H9 (cell line): ENCODE data around the gene GBA2. TPM values are rescaled to one million over a fixed set of nuclear protein-coding genes. Genes with fewer than 3 reads are reported as not detected.

Source experiments
- DNase-seq: peaks from one replicate; pipeline ENCODE4 v3.0.0-alpha.2; 2017
- H2AFZ ChIP-seq: one replicate; pipeline ENCODE4 v1.6.1; 2013; ENCODE audit warnings: mild to moderate bottlenecking, low read length, control low read depth, moderate library complexity
- H2AK5ac ChIP-seq: 2 replicates; pipeline ENCODE4 v1.6.1; 2013; ENCODE audit warnings: low read length, control low read depth, mixed read lengths; ENCODE audit not compliant: insufficient read length
- H2BK120ac ChIP-seq: one replicate; pipeline ENCODE4 v1.6.1; 2013; ENCODE audit warnings: low read depth, mild to moderate bottlenecking, low read length, control low read depth, inconsistent platforms; ENCODE audit not compliant: poor library complexity, severe bottlenecking
- H2BK12ac ChIP-seq: 2 replicates; pipeline ENCODE4 v1.6.1; 2013; ENCODE audit warnings: low read length, control low read depth, mixed read lengths, low read depth; ENCODE audit not compliant: insufficient read length
- H2BK15ac ChIP-seq: 2 replicates; pipeline ENCODE4 v1.6.1; 2013; ENCODE audit warnings: low read depth, low read length, control low read depth
- H2BK20ac ChIP-seq: one replicate; pipeline ENCODE4 v1.6.1; 2013; ENCODE audit warnings: low read depth, mild to moderate bottlenecking, low read length, control low read depth, inconsistent platforms; ENCODE audit not compliant: poor library complexity, severe bottlenecking
- H2BK5ac ChIP-seq: 2 replicates; pipeline ENCODE4 v1.6.1; 2013; ENCODE audit warnings: low read length, control low read depth, mixed read lengths; ENCODE audit not compliant: insufficient read length
- H3K14ac ChIP-seq: 2 replicates; pipeline ENCODE4 v1.6.1; 2013; ENCODE audit warnings: low read length, control low read depth; ENCODE audit not compliant: insufficient read depth
- H3K18ac ChIP-seq: 2 replicates; pipeline ENCODE4 v1.6.1; 2013; ENCODE audit warnings: low read depth, mild to moderate bottlenecking, mixed read lengths, low read length, control low read depth; ENCODE audit not compliant: insufficient read length
- H3K23ac ChIP-seq: 2 replicates; pipeline ENCODE4 v1.6.1; 2013; ENCODE audit warnings: low read length, control low read depth, mixed read lengths, low read depth; ENCODE audit not compliant: insufficient read length
- H3K23me2 ChIP-seq: 2 replicates; pipeline ENCODE4 v1.6.1; 2013; ENCODE audit warnings: low read depth, mild to moderate bottlenecking, mixed read lengths, low read length, control low read depth; ENCODE audit not compliant: insufficient read length, poor library complexity, severe bottlenecking
- H3K27ac ChIP-seq: 2 replicates; pipeline ENCODE4 v1.5.1; 2013; ENCODE audit warnings: low read length, control low read depth, mixed read lengths, low read depth; ENCODE audit not compliant: insufficient read length
- H3K27me3 ChIP-seq: 2 replicates; pipeline ENCODE4 v1.6.1; 2013; ENCODE audit warnings: low read length, control low read depth, inconsistent platforms; ENCODE audit not compliant: insufficient read depth
- H3K4ac ChIP-seq: 2 replicates; pipeline ENCODE4 v1.6.1; 2013; ENCODE audit warnings: low read depth, mild to moderate bottlenecking, control low read depth, inconsistent platforms, low read length, moderate library complexity
- H3K4me1 ChIP-seq: 2 replicates; pipeline ENCODE4 v1.6.1; 2013; ENCODE audit warnings: low read length, control low read depth, inconsistent platforms; ENCODE audit not compliant: insufficient read depth
- H3K4me2 ChIP-seq: 2 replicates; pipeline ENCODE4 v1.6.1; 2013; ENCODE audit warnings: low read length, control low read depth, mixed read lengths; ENCODE audit not compliant: insufficient read length, insufficient read depth
- H3K56ac ChIP-seq: 2 replicates; pipeline ENCODE4 v1.6.1; 2013; ENCODE audit warnings: low read depth, mild to moderate bottlenecking, mixed read lengths, low read length, control low read depth; ENCODE audit not compliant: insufficient read length
- H3K79me1 ChIP-seq: 2 replicates; pipeline ENCODE4 v1.6.1; 2013; ENCODE audit warnings: low read depth, mild to moderate bottlenecking, moderate library complexity, low read length, control low read depth, inconsistent platforms; ENCODE audit not compliant: insufficient read depth, poor library complexity, severe bottlenecking
- H3K79me2 ChIP-seq: 2 replicates; pipeline ENCODE4 v1.6.1; 2013; ENCODE audit warnings: low read length, control low read depth, inconsistent platforms; ENCODE audit not compliant: insufficient read depth
- H3K9ac ChIP-seq: 2 replicates; pipeline ENCODE4 v1.6.1; 2013; ENCODE audit warnings: low read length, control low read depth, mixed read lengths; ENCODE audit not compliant: insufficient read length; ENCODE audit errors: extremely low read depth
- H3K9me3 ChIP-seq: one replicate; pipeline ENCODE4 v1.6.1; 2013; ENCODE audit warnings: low read depth, low read length, inconsistent platforms; ENCODE audit not compliant: control insufficient read depth
- H3T11ph ChIP-seq: one replicate; pipeline ENCODE4 v1.6.1; 2013; ENCODE audit warnings: mild to moderate bottlenecking, low read length, control low read depth, inconsistent platforms
- H4K20me1 ChIP-seq: one replicate; pipeline ENCODE4 v1.6.1; 2013; ENCODE audit not compliant: control insufficient read depth, insufficient read length, insufficient read depth
- H4K5ac ChIP-seq: 2 replicates; pipeline ENCODE4 v1.6.1; 2013; ENCODE audit warnings: low read depth, mild to moderate bottlenecking, mixed read lengths, low read length, control low read depth; ENCODE audit not compliant: insufficient read length
- H4K8ac ChIP-seq: replicated peaks from 2 replicates; pipeline ENCODE4 v1.6.1; 2013; ENCODE audit warnings: low read length, control low read depth, mixed read lengths, low read depth; ENCODE audit not compliant: insufficient read length
- H4K91ac ChIP-seq: 2 replicates; pipeline ENCODE4 v1.6.1; 2013; ENCODE audit warnings: low read depth, mild to moderate bottlenecking, moderate library complexity, mixed read lengths, low read length, control low read depth; ENCODE audit not compliant: insufficient read length
- H3K27ac Mint-ChIP-seq, 3 experiments: 2 replicates in 2 of 3; 3 replicates in 1 of 3; pipeline ENCODE4 v1.8.0; 2020 to 2021; ENCODE audit warnings: mixed read lengths in 3 of 3, mild to moderate bottlenecking in 1 of 3, moderate library complexity in 1 of 3
- H3K27me3 Mint-ChIP-seq: 2 replicates; pipeline ENCODE4 v1.8.0; 2021; ENCODE audit warnings: low read depth, mild to moderate bottlenecking, moderate library complexity, mixed read lengths
- H3K36me3 Mint-ChIP-seq, 3 experiments: 2 replicates in 2 of 3; 3 replicates in 1 of 3; pipeline ENCODE4 v1.8.0; 2020 to 2021; ENCODE audit warnings: low read depth in 3 of 3, mixed read lengths in 3 of 3; ENCODE audit not compliant: insufficient read depth in 1 of 3
- H3K4me1 Mint-ChIP-seq, 2 experiments: 2 replicates each; pipeline ENCODE4 v1.8.0; 2020; ENCODE audit warnings: mixed read lengths in 2 of 2
- H3K4me3 Mint-ChIP-seq, 2 experiments: 2 replicates in 1 of 2; 3 replicates in 1 of 2; pipeline ENCODE4 v1.8.0; 2020 to 2021; ENCODE audit warnings: mild to moderate bottlenecking in 2 of 2, mixed read lengths in 2 of 2, moderate library complexity in 1 of 2
- H3K9me3 Mint-ChIP-seq, 2 experiments: 2 replicates in 1 of 2; 3 replicates in 1 of 2; pipeline ENCODE4 v1.8.0; 2020; ENCODE audit warnings: mild to moderate bottlenecking in 2 of 2, mixed read lengths in 2 of 2, moderate library complexity in 1 of 2
- WGBS: extraction: QIAGEN DNeasy Blood & Tissue Kit; methylation state at CpG from one replicate; pipeline ENCODE4 v1.1.7; 2013; ENCODE audit warnings: missing lambda C conversion rate, low lambda C conversion rate, mixed read lengths; ENCODE audit not compliant: insufficient read length; ENCODE audit errors: extremely low coverage; 5-methylcytosine and 5-hydroxymethylcytosine counted together
- total RNA-seq: library from RNA; stranded (reverse); gene quantifications from 2 replicates; pipeline ENCODE4 v1.2.1, GENCODE V29; 2021
- TF ChIP-seq, protein P1 (sequence below): fragments of 200-600 bp; sonication (generic); conservative IDR thresholded peaks from 3 replicates; pipeline ENCODE4 v1.8.0; 2021; ENCODE audit warnings: antibody characterized with exemption, mild to moderate bottlenecking

The GBA2 gene
- total RNA-seq, 1 experiment from 2014 or later = 103 TPM

DNA sequence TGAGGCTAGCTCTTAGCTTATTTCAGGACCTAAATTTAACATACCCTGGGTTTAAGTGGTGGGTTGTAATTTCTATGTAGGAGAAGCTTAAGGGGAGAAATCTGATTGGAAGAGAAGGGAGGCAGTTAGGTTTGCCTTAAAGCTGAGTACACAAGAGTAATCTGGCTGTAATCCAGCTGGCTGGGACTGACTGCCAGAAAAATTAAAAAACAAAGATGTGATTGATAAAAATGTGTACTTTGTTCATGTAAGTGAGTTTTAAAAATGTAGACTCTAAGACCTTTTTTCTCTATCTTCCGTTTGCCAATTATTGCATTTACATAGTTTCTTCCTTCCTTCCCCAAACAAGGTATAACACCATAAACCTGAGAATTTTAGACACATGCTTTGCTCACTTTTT lies 22.5 kb upstream of the GBA2 start:
- H3K56ac ChIP-seq = no peak overlapping the region
- H2BK5ac ChIP-seq = no peak overlapping the region
- H4K5ac ChIP-seq = no peak overlapping the region
- H2AK5ac ChIP-seq = no peak overlapping the region
- no peaks in the 10 kb centered on the region for H3K9me3 ChIP-seq
- TF ChIP-seq, protein P1, sequence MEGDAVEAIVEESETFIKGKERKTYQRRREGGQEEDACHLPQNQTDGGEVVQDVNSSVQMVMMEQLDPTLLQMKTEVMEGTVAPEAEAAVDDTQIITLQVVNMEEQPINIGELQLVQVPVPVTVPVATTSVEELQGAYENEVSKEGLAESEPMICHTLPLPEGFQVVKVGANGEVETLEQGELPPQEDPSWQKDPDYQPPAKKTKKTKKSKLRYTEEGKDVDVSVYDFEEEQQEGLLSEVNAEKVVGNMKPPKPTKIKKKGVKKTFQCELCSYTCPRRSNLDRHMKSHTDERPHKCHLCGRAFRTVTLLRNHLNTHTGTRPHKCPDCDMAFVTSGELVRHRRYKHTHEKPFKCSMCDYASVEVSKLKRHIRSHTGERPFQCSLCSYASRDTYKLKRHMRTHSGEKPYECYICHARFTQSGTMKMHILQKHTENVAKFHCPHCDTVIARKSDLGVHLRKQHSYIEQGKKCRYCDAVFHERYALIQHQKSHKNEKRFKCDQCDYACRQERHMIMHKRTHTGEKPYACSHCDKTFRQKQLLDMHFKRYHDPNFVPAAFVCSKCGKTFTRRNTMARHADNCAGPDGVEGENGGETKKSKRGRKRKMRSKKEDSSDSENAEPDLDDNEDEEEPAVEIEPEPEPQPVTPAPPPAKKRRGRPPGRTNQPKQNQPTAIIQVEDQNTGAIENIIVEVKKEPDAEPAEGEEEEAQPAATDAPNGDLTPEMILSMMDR = no peak
- no peak overlapping the region for H3K23ac ChIP-seq
- H3K14ac ChIP-seq = no peak overlapping the region
- no peak overlapping the region for H2BK12ac ChIP-seq
- Mint-ChIP-seq H3K4me3 (no peak overlapping the region), H3K9me3 (no peaks in the 10 kb centered on the region), H3K27me3 (no peaks in the 10 kb centered on the region), H3K4me1 (peaks cover 15 to 19% of the 10 kb centered on the region in 2 experiments), H3K36me3 (no peaks in the 10 kb centered on the region), H3K27ac (no peak overlapping the region)
- no peak overlapping the region for H2BK15ac ChIP-seq
- H3K4ac ChIP-seq = no peak overlapping the region
- no peak for DNase-seq
- no peak overlapping the region for H4K91ac ChIP-seq
- no peak overlapping the region for H3K27ac ChIP-seq
- no peaks in the 10 kb centered on the region for H3K79me2 ChIP-seq
- no peak overlapping the region for H3K9ac ChIP-seq
- no peak overlapping the region for H2BK20ac ChIP-seq
- WGBS = no CpG with 5 or more reads among the region's 1 CpG
- no peak overlapping the region for H2BK120ac ChIP-seq
- H4K8ac ChIP-seq = no peak overlapping the region
- H3K4me1 ChIP-seq = peaks cover 4% of the 10 kb centered on the region; the same call in 1 of the 2 replicates
- H4K20me1 ChIP-seq = no peaks in the 10 kb centered on the region
- no peak overlapping the region for H2AFZ ChIP-seq
- no peaks in the 10 kb centered on the region for H3K23me2 ChIP-seq
- H3K27me3 ChIP-seq = no peaks in the 10 kb centered on the region
- no peaks in the 10 kb centered on the region for H3K79me1 ChIP-seq
- no peak overlapping the region for H3K4me2 ChIP-seq
- no peak overlapping the region for H3T11ph ChIP-seq
- no peak overlapping the region for H3K18ac ChIP-seq
